Measurements from ENCODE around the gene AGBL1. TPM values are rescaled to one million over a fixed set of nuclear protein-coding genes. Genes with fewer than 3 reads are reported as not detected.

Gene AGBL1
- total RNA-seq, 2 donors from 2014 or later: not detected

DNA sequence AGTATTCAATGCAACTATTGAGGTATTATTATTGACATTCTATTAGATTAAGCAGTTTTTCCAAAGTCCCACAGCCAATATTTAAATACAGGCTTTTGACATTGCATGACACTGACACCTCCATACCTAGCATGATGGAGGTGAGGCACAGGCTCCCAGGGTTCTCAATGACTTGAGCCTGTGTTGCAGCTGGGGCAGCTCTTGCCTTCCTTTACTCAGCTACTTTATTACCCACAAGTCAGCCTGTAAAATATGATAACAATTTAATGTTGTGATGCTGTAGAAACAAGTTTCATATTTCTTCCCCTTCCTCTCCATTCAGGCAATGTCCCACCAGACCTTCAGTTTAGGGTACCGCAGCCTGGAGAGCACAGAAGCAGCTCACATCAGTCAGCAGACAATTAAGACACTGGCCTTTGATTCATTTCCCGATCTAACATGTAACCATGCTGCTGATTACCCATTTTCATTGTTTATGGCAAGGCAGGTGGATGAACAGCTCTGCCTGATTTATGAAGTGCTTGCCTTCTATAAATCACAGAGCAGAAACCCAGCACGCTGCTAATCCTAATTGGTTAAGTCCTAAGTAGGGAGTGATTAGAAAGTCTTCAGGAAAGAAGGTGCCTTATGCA, 826.1 kb downstream of the AGBL1 start:
- no peaks in the 10 kb centered on the region for H3K27me3 ChIP-seq
- no peaks in the 10 kb centered on the region for H3K4me1 ChIP-seq
- no peak for DNase-seq (ENCODE audit: low spot score)
- H3K9me3 ChIP-seq: no peaks in the 10 kb centered on the region
- TF ChIP-seq, protein P1, sequence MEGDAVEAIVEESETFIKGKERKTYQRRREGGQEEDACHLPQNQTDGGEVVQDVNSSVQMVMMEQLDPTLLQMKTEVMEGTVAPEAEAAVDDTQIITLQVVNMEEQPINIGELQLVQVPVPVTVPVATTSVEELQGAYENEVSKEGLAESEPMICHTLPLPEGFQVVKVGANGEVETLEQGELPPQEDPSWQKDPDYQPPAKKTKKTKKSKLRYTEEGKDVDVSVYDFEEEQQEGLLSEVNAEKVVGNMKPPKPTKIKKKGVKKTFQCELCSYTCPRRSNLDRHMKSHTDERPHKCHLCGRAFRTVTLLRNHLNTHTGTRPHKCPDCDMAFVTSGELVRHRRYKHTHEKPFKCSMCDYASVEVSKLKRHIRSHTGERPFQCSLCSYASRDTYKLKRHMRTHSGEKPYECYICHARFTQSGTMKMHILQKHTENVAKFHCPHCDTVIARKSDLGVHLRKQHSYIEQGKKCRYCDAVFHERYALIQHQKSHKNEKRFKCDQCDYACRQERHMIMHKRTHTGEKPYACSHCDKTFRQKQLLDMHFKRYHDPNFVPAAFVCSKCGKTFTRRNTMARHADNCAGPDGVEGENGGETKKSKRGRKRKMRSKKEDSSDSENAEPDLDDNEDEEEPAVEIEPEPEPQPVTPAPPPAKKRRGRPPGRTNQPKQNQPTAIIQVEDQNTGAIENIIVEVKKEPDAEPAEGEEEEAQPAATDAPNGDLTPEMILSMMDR (IDR thresholded peaks at IDR 0.05): no peak
- H3K4me3 ChIP-seq: no peak overlapping the region
- no peaks in the 10 kb centered on the region for H3K36me3 ChIP-seq
- no peak overlapping the region for H3K27ac ChIP-seq

DNA sequence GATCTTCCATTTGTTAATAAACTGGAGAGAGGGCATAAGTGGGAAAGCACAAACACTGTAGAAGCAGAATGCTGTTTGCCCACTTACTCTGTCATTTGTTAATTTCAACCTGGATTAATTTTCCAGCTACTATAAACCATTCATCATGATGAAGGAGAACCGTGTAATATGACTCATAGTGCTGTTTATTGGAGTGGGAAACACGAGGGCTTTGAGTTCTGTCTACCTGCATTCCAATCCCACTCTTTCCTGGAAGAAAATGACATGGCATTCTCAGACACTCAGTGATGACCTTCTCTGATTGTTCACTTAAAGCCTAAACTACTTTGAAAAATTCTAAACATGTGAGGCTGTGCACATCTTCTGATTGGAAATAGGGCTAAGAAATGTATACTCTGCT, 826.7 kb downstream of the AGBL1 start:
- no peak overlapping the region for H3K27ac ChIP-seq
- H3K9me3 ChIP-seq: no peaks in the 10 kb centered on the region
- H3K36me3 ChIP-seq: no peaks in the 10 kb centered on the region
- no peaks in the 10 kb centered on the region for H3K27me3 ChIP-seq
- no peak for DNase-seq (ENCODE audit: low spot score)
- TF ChIP-seq, protein P1 (IDR thresholded peaks at IDR 0.05): no peak
- H3K4me3 ChIP-seq: no peak overlapping the region
- no peaks in the 10 kb centered on the region for H3K4me1 ChIP-seq

DNA sequence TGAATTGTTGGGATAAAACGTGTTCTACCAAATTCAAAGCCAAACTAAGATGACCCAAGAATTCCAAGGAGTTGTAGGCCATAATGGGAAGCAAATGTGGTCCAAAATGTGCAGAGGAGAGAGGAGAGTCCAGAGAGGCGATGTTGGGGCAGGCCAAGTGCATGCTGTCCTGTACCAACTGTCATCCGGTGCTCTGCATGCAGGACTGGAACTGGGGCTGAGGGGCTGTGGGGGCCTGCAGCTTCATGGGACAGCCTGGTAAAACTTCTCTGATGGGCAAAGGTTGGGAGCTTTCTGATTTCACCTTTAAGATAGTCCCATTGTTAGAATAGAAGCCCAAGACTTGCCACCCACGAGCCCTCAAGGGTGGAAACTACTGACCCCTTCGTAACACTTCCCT, 831.4 kb downstream of the AGBL1 start:
- peaks cover 0 to 5% of the 10 kb centered on the region in 2 donors for H3K4me1 ChIP-seq
- no peak overlapping the region for H3K4me3 ChIP-seq
- no peak for DNase-seq (ENCODE audit: low spot score)
- no peak overlapping the region for H3K27ac ChIP-seq
- TF ChIP-seq, protein P1 (IDR thresholded peaks at IDR 0.05): no peak
- no peaks in the 10 kb centered on the region for H3K27me3 ChIP-seq
- H3K36me3 ChIP-seq: no peaks in the 10 kb centered on the region
- H3K9me3 ChIP-seq: no peaks in the 10 kb centered on the region

DNA sequence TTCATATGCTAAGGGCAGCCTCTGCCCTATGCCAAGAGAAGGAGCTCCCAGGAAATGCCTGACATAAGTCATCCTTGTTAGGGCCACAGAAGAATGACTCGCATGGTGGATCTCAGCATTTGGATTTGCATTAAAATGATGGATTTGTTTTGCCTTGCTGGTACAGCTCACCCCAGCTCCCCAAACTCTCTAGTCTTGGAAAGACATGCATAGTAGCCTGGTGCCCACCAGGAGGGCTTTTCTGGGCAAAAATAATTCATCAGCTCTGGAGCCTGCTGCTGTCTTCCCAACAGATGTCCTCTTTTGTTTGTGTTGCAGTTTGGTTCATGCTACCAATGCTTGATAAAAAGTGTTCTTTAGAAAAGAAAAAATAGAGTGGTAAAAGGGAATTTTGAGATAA, 833.0 kb downstream of the AGBL1 start:
- no peak for DNase-seq (ENCODE audit: low spot score)
- Histone ChIP-seq H3K27me3 (no peaks in the 10 kb centered on the region), H3K4me3 (no peak overlapping the region), H3K9me3 (no peaks in the 10 kb centered on the region), H3K4me1 (peaks cover 0 to 20% of the 10 kb centered on the region in 2 donors), H3K36me3 (no peaks in the 10 kb centered on the region), H3K27ac (no peak overlapping the region)
- TF ChIP-seq, protein P1 (IDR thresholded peaks at IDR 0.05): no peak

DNA sequence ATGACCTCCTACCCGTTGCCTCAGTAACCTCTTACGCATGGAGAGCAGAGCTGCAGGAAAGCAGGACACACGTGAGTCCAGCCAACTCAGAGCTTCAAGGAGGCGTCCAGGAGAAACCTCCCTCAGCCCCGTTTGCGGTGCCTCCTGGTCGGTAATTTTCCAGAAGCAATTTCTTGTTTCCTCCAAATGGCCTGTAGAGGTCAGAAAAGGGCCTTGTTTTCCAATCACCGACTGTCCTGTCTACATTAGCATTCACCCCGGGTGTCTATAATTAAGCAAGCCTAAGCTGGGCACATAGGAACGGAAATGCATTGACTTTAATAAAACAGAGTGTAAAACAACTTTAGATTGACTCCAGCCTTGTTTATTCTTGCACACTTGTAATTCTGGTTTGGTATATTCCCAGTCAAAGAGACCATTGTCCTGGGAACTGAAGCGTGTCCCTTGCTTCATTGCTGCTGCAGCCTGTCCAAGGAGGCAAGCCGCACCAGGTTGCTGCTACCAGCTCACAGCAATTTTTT, 836.2 kb downstream of the AGBL1 start:
- H3K9me3 ChIP-seq: no peaks in the 10 kb centered on the region
- H3K4me1 ChIP-seq: peaks cover 0 to 20% of the 10 kb centered on the region in 2 donors
- H3K27ac ChIP-seq: no peak overlapping the region
- H3K4me3 ChIP-seq: no peak overlapping the region
- no peak for DNase-seq (ENCODE audit: low spot score)
- H3K27me3 ChIP-seq: no peaks in the 10 kb centered on the region
- TF ChIP-seq, protein P1 (IDR thresholded peaks at IDR 0.05): peak; percentile 26 to 66
- H3K36me3 ChIP-seq: no peaks in the 10 kb centered on the region

Data from right atrium auricular region (tissue), 2 donors.